ENCODE results near the gene AP3M1.

AP3M1 gene

DNA sequence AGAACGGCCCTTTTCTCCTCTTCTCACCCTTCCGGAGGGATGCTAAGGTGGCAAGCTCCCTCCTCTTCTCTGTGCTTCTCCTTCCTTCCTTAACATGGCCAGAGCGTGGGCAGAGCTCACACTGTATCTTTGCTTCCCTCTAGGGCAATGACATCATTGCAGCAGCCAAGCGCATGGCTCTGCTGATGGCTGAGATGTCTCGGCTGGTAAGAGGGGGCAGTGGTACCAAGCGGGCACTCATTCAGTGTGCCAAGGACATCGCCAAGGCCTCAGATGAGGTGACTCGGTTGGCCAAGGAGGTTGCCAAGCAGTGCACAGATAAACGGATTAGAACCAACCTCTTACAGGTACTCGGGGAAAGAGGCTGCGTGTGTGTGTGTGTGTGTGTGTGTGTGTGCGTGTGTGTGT, 36.6 kb downstream of the AP3M1 start:
- no peak for DNase-seq (ENCODE audit: low read depth in 2 of 2)

- no peak for DNase-seq (ENCODE audit: low read depth in 2 of 2)
Observed at GRCh38 chr10:74113546-74113945, 37.1 kb downstream of the AP3M1 start.

DNA sequence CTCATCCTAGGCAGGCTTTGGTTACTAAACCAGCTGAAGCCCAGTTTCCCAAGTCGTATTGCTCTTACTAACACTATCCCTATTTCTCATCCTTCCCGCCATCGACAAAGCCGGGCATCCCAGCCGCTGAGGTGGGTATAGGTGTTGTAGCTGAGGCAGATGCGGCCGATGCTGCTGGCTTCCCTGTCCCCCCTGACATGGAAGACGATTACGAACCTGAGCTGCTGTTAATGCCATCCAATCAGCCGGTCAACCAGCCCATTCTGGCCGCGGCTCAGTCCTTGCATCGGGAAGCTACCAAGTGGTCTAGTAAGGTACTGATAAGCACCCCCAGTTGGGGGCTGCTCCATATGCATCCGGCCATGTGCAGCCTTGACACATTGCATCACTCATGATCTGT, 38.8 kb downstream of the AP3M1 start:
- DNase-seq (ENCODE audit: low read depth in 2 of 2) = no peak

DNA sequence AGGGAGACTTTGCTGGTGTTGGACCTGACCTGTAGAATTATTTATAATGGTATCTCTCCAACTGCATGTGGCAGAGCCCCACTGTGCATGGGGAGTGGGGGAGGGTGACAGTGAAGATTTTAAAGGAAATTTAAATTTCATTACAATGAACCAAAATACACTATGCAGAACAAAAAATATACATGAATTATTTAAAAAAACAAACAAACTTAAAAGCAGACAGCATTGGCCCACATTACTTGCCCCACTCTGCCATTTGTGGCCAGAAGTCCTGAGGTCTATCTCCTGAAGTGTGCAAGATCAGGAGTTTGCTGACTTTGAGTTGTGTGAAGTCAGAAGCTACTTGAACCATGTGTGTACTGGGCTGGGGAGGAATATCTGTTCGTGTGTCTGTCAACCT, 40.5 kb downstream of the AP3M1 start:
- DNase-seq (ENCODE audit: low read depth in 2 of 2) = no peak

- DNase-seq (ENCODE audit: low read depth in 2 of 2) = no peak
Observed at GRCh38 chr10:74109452-74109851, 41.2 kb downstream of the AP3M1 start.

DNA sequence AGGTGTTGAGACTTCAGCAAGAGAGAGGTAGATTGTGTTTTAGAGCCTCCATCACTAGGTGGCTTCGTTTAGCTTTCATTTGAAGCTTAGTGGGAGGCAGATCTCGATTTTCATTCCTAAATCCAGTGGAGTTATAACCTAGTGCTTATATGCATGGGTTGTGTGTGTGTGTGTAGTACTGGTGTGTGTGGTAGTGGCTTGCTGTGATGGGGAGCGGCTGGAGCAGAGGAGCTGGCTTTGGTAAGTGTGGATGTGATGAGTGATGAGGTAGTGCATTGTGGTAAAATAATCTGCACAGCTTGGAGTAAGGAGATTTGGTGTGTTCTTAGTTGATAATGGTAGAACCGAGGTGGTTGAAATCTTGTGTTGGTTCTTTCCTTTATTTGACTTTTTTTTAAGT, 43.2 kb downstream of the AP3M1 start:
- no peak for DNase-seq (ENCODE audit: low read depth in 2 of 2)

- no peak for DNase-seq (ENCODE audit: low read depth in 2 of 2)
Observed at GRCh38 chr10:74104996-74105395, 45.6 kb downstream of the AP3M1 start.

GRCh38 chr10:74104480-74104879, 46.1 kb downstream of the AP3M1 start:
- DNase-seq (ENCODE audit: low read depth in 2 of 2) = no peak

GRCh38 chr10:74103560-74104258, 46.9 kb downstream of the AP3M1 start:
- DNase-seq (ENCODE audit: low read depth in 2 of 2) = no peak

GRCh38 chr10:74099836-74100235, 50.8 kb downstream of the AP3M1 start:
- no peak for DNase-seq (ENCODE audit: low read depth in 2 of 2)

GRCh38 chr10:74099420-74099819, 51.2 kb downstream of the AP3M1 start:
- DNase-seq (ENCODE audit: low read depth in 2 of 2) = no peak

GRCh38 chr10:74097776-74098175, 52.9 kb downstream of the AP3M1 start:
- DNase-seq (ENCODE audit: low read depth in 2 of 2) = no peak

DNA sequence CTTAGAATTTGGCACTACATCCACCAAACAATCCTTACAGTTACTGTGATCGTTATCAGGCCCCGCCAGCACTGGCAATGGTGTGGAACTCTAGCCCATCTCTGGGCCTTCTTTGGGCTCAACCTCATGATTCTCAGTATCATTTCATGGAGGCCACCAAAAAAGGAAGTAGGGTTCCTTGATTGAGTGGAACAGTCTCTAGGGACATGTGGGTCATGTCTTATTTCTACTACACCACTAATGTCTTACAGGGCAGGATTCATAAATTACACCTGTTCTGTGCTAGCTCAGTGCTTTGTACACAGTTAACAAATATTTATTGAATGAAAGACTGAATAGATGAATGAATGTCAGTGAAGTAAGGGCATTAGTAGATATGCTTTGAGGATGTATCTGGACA, 53.9 kb downstream of the AP3M1 start:
- no peak for DNase-seq (ENCODE audit: low read depth in 2 of 2)

GRCh38 chr10:74094231-74094630, 56.4 kb downstream of the AP3M1 start:
- no peak for DNase-seq (ENCODE audit: low read depth in 2 of 2)

GRCh38 chr10:74093530-74094164, 57.0 kb downstream of the AP3M1 start:
- DNase-seq (ENCODE audit: low read depth in 2 of 2) = no peak

DNA sequence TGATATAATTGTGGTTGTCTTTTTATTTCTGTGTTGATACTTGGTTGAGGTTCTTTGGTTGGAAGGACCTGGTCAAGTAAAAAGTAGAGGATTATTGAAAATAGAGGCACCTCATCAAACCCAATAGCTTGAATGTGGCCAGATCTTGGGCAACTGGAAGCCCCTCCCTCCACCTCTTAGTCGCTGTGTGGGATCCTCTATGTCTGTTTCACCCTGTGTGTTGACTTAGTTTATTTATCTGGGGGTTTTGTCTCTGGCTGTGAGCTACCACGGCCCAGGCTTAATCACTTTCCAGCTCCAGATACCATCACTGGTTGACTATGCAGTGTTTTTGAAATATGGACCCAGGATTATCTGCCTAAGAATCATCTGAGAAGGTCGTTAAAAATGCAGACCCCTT, 58.3 kb downstream of the AP3M1 start:
- no peak for DNase-seq (ENCODE audit: low read depth in 2 of 2)

DNA sequence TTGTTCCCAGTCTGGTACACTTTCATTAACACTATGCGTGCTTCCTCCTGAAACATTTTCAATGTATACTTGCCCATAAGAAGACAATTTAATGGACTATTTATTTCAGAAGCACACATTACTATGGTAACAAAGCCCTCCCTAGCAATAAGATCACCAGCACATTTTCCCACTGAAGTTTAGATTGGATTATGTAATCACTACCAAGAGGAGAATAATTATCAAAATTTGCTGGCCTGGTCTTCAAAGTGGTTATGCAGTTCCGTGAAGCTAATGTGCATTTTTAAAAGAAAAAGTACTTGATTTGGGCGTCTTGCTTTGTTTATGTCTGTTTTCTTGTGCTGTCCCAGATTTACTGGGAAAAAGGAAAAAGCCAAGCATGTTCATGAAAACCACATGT, 61.9 kb downstream of the AP3M1 start:
- DNase-seq (ENCODE audit: low read depth in 2 of 2) = no peak

DNA sequence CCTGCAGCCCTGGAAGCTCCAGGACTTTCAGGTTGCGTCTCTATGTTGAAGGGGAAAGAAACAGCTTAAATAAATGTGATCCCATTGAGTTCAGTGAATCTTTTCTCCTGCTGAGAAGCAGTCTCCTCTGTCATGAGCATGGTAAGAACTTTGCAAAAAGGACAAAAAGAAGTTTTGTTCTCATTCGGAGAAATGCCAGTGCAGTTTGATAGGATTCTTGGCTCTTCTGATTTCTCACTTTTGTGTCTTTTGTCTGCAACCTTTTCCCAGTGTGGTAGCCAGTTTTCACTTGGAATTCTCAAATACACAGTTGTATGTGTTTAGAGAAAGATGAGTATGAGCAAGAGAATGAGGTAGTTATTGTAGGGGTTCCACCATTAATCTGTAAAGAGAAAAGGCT, 64.3 kb downstream of the AP3M1 start:
- no peak for DNase-seq (ENCODE audit: low read depth in 2 of 2)

DNA sequence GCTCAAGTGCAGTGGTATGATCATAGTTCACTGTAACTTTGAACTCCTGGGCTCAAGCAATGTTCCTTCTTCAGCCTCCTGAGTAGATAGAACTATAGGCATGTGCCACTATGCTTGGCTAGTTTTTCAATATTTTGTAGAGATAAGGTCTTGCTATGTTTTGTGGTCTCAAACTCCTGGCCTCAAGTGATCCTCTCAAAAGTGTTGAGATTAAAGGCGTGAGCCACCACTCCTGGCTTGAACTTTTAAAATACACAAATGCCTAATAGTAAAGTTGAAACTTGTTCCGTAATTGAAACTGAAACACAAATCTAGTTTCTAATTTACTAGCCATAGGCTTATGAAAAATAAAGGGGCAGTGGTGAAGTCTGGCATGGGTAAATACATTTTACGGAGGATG, 65.7 kb downstream of the AP3M1 start:
- DNase-seq (ENCODE audit: low read depth in 2 of 2) = no peak

- DNase-seq (ENCODE audit: low read depth in 2 of 2) = no peak
Observed at GRCh38 chr10:74083304-74083703, 67.3 kb downstream of the AP3M1 start.

- no peak for DNase-seq (ENCODE audit: low read depth in 2 of 2)
Observed at GRCh38 chr10:74081941-74082718, 68.5 kb downstream of the AP3M1 start.

DNA sequence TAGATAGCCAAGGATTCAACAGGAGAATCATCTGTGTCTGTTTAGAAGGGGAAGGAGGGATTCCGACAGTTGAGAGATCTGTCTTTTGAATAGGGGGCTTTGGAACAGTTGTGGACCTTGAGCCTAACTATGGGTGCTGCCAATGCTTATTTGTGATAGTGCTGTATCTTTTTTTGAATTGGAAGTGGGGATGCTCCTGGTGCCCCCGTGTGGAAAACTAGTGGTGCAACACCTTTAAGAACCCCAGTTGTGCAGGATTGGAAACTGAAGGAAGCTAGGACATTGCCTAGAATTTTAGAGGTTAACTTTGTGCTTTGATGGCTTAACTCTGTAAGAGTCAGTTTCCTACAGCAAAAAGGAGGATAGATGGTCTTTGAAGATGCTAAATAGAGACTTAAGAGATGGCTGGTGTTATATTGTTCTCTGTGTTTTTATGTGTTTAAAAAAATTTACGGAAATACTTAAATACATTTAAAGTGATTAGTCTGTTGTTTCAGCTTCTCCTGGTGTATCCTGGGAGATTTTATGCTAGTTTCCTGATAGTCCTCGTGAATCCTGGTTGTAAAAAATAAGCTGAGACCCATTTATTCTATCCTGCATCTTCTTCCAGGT, 69.3 kb downstream of the AP3M1 start:
- peak in 1 of 2 donors; percentile 21 for DNase-seq (ENCODE audit: low read depth in 2 of 2)

Data from stimulated activated CD8-positive, alpha-beta memory T cell treated with anti-CD3 and anti-CD28 coated beads, Interleukin-7, amount 100 ng/mL, for 1 hour (primary cell).